Epidermal melanocyte (primary cell): ENCODE data around the gene ALDH1A2.
"Not testable (repeated sequence)": the region's sequence is repeated elsewhere in the genome, so short reads cannot be mapped to it uniquely, and the experiment has no call there.

Experiments
- DNase-seq: peaks from one replicate; pipeline ENCODE4 v3.0.0; 2011; ENCODE audit warnings: low spot score; ENCODE audit not compliant: insufficient read length

ALDH1A2 gene

GRCh38 chr15:57999699-58000098 is 65.8 kb downstream of the ALDH1A2 start:
- not testable (repeated sequence) for DNase-seq

- no peak for DNase-seq
Measured at GRCh38 chr15:57996561-57996960, 69.0 kb downstream of the ALDH1A2 start.

DNA sequence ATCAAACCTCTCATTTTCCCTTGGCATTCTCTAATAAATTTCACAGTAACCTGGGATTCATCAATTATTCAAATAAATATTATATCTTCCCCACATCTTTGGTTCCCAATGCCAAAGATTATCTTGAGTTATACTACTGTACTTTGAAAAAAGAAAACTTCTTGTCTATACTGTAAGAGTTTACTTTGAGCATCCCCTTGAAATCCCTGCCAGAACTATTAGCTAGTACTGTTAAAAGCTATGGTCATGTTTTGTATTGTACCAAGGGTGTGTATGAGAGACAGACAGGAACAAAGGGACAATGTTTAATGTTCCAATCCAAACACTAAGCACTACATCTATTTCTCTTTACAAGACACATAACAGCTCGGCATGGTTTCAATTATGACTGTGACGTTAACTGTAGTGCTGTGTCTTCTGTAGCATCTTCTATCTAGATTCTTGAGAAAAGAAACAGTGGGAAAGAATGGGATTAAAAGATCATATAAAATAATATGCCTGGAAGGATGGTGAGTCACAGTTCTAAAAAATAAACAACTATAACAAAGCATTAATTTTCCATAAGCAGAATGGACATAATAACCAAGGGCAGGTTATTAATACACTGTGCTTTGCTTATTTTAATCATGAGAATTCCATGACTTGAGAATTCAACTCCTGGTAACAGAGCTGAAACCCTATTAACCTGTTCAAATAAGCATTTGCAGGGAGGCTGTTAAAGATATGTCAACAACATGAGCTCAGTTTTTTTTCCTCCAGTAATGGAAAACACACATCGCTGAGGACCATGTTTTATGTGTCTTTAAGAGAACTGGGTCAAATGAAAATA is 71.1 kb downstream of the ALDH1A2 start:
- no peak for DNase-seq

GRCh38 chr15:57993409-57994145 is 71.9 kb downstream of the ALDH1A2 start:
- DNase-seq: no peak

GRCh38 chr15:57992761-57993355 is 72.7 kb downstream of the ALDH1A2 start:
- no peak for DNase-seq

GRCh38 chr15:57973534-57973933 is 92.0 kb downstream of the ALDH1A2 start:
- no peak for DNase-seq

GRCh38 chr15:57972864-57973263 is 92.6 kb downstream of the ALDH1A2 start:
- no peak for DNase-seq

DNA sequence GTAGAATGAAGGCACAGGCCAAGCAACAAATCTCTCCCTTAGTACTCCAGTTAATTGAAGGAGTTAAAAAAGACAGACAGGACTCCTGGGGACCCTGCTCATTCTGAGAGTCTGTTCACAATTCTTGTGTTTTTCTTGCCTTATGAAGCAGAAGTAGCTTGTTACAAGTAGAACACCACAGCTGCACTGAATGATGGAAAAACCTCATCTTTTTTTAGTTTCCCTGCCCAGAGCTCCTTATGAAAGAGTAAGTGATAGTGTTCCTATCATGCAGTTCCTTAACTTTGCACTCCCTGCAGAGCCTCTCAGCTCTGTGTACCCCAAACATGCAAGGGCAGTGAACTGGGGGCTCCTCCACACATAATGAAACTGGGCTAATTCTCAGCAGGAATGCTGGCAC is 95.5 kb downstream of the ALDH1A2 start:
- DNase-seq: no peak

DNA sequence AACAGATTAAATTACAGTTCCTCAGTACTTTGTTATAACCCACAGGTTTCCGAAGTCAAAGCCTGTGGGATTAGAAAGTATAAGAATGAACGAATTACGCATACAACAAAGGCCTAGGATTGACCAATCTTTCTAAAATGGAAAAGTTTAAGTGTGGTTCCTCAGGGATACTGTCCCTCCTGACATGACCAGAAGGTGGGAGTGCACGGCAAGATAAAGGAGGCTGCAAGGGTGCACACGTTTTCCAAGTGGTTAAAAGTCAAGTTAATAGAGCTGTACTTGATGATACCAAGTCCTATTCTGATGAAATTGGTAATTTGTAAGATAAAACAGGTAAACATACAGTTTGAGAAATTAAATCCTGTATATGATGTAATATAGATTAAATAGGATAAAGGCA is 96.2 kb downstream of the ALDH1A2 start:
- no peak for DNase-seq

GRCh38 chr15:57962887-57963286 is 102.6 kb downstream of the ALDH1A2 start:
- DNase-seq: no peak

DNA sequence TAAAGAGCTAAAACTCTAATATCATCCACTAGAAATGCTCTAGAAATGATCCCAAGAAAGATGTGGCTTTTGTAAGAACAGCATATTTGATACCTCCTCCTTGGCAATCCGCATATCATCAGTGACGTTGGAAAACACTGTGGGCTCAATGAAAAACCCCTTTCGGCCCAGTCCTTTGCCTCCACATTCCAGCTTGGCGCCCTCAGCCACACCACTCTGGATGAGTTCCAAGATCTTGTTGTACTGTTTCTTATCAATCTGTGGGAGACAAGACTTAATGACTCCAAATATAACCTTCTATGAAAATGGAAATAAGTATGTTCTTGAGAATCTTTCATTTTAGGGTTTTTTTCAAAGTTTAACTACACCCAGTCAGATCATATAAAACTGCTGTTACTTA is 103.6 kb downstream of the ALDH1A2 start:
- no peak for DNase-seq

GRCh38 chr15:57957113-57957512 is 108.4 kb downstream of the ALDH1A2 start:
- DNase-seq: no peak

GRCh38 chr15:57953874-57954273 is 111.6 kb downstream of the ALDH1A2 start:
- DNase-seq: no peak

GRCh38 chr15:57951328-57951932 is 114.1 kb downstream of the ALDH1A2 start:
- no peak for DNase-seq

- DNase-seq: no peak
Measured at GRCh38 chr15:57950381-57950946, 115.0 kb downstream of the ALDH1A2 start.

- DNase-seq: no peak
Measured at GRCh38 chr15:57949374-57949943, 116.1 kb downstream of the ALDH1A2 start.

DNA sequence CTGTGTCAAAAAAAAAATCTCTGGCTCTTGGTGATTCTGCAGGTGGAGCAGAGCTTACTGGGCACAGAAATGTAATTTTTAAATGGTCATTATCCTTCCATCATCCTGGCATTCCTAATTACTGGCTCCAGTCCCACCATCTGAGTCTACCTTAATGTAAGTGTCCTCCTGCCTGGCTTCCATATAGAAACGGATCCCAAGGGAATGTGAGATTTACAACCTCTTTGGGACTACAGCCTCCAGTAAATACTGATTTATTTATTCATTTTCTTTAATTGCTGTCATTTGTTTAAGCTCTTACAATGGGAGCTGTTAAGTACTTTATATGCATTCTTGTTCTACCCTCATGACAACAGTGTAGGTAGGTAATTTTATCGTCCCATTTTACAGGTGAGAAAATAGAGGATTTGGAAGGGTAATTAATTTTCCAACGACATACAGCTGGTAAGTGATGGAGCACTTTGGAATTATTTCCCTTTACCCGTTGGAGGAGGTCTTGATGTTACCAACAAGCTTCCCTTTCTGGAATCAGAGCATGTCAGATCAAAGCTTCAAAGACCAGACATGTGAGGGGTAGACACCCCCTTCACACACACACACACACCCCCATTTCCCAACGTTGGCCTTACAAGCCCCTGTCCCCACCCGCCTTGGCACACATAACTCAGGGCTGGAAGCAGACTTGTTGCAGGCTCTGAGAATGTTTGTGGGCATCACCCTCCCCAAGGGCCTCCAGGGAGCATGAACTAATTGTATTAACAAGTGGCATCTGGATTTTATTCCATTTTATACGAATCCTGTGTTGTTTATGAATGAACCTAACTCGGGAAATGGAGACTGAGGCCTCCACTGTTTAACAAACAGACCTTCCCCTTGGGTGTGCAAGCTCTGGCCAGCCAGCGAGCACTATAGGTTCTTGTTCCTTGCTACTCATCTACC is 116.9 kb downstream of the ALDH1A2 start:
- no peak for DNase-seq

- DNase-seq: no peak
Measured at GRCh38 chr15:57947781-57948180, 117.7 kb downstream of the ALDH1A2 start.

DNA sequence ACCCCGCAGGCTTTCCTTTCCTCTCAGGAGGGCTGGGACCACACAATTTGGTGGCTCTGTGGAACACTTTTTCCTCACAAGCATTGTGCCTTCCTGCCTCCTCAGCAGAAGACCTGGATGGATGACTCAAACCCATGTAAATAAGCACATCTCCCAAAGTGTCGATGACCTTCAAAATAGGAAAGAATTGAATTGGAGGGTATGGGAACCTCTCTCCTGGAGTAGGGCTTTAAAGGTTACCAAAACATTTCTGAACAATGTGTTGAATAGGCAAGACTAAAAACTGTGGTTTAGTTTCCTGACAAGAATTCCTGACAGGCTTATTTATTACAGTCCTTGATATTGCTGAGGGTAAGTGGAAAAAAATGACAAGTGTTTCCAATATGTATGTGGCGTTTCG is 118.2 kb downstream of the ALDH1A2 start:
- no peak for DNase-seq

DNA sequence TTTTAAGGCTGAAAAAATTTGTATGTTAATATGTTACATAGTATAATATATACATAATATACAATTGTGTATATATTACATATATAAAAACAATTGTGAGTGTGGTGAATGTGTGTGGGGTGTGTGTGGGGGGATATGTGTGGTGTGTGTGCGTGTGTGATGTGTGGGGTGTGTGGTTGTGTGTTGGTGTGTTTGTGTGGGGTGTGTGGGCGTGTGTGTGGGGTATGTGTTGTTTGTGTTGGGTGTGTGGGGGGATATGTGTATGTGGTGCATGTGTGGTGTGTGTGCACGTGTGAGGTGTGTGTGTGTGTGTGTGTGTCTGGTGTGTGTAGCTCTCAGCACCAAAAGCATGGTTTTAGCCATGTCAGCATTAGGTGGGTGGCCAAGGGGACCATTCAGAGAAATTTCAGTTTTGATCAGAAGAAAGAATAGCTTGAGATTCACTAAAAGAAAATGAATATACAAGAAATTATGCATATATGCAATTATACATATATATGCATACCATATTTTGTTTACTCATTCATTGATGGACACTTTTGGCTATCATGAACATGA is 118.9 kb downstream of the ALDH1A2 start:
- DNase-seq: no peak
